Small intestine (tissue), 7 donors: ENCODE data around the gene BUD13. TPM values are rescaled to one million over a fixed set of nuclear protein-coding genes. Genes with fewer than 3 reads are reported as not detected.

ENCODE experiments used
- DNase-seq, 2 donors: peaks; one replicate each; pipeline versions ENCODE4 v3.0.0 to v3.0.0-alpha.2; 2013
- FAIRE-seq: peaks from 2 replicates; lab custom pipeline; 2012; peaks lifted over from hg19 to GRCh38; lab: Jason Lieb, UNC
- H3K27ac ChIP-seq, 3 donors: one replicate each; pipeline ENCODE4 v1.5.1; 2013; ENCODE audit warnings: low read length in 2 of 3, mild to moderate bottlenecking in 2 of 3, control low read depth in 1 of 3, inconsistent platforms in 1 of 3, low read depth in 1 of 3, moderate library complexity in 1 of 3
- H3K27me3 ChIP-seq, 3 donors: one replicate each; pipeline ENCODE4 v1.6.1; 2013; ENCODE audit warnings: low read length in 3 of 3, inconsistent platforms in 1 of 3; ENCODE audit not compliant: control insufficient read depth in 3 of 3, insufficient read depth in 3 of 3
- H3K36me3 ChIP-seq, 3 donors: one replicate each; pipeline ENCODE4 v1.6.1; 2013; ENCODE audit warnings: low read length in 3 of 3, inconsistent platforms in 1 of 3, low read depth in 1 of 3, mild to moderate bottlenecking in 1 of 3, moderate library complexity in 1 of 3; ENCODE audit not compliant: control insufficient read depth in 3 of 3, insufficient read depth in 2 of 3
- H3K4me1 ChIP-seq, 3 donors: one replicate each; pipeline ENCODE4 v1.6.1; 2013; ENCODE audit warnings: low read length in 2 of 3, inconsistent platforms in 1 of 3, low read depth in 1 of 3, mild to moderate bottlenecking in 1 of 3, moderate library complexity in 1 of 3; ENCODE audit not compliant: control insufficient read depth in 3 of 3, insufficient read depth in 2 of 3
- H3K4me3 ChIP-seq, 3 donors: one replicate each; pipeline ENCODE4 v1.5.1; 2013; ENCODE audit warnings: low read length in 3 of 3, control low read depth in 1 of 3, inconsistent platforms in 1 of 3, low read depth in 1 of 3, mild to moderate bottlenecking in 1 of 3, moderate library complexity in 1 of 3
- H3K9me3 ChIP-seq, 2 donors: one replicate each; pipeline ENCODE4 v1.6.1; 2013; ENCODE audit warnings: low read depth in 1 of 2, low read length in 1 of 2; ENCODE audit not compliant: control insufficient read depth in 2 of 2, insufficient read depth in 1 of 2
- WGBS, 3 donors: extraction: QIAGEN DNeasy Blood & Tissue Kit; methylation state at CpG; one replicate each; pipeline ENCODE4 v1.1.7; 2013; 5-methylcytosine and 5-hydroxymethylcytosine counted together
- polyA plus RNA-seq, 4 donors: library from polyadenylated mRNA; stranded (reverse) in 3 of 4; unstranded in 1 of 4; fragments of 200-250 nt in 3 of 4; fragments of 120-200 nt in 1 of 4; gene quantifications; one replicate each; pipeline versions ENCODE4 v1.2.1 to v1.2.3, GENCODE V29; 2013
- donor health status: healthy with polysubstance abuse.
- donor health status: control.
- donor health status: control.
- donor health status: Bipolar disorder and iron deficiency.
- donor health status: healthy.

Gene BUD13
- polyA plus RNA-seq, 4 donors = 13.6 to 29.1 (median 20.0) TPM

GRCh38 chr11:116725434-116726221 is 47.2 kb downstream of the BUD13 start:
- H3K9me3 ChIP-seq = no peaks in the 10 kb centered on the region
- no peak overlapping the region for H3K27ac ChIP-seq
- H3K27me3 ChIP-seq = peaks cover 0 to 8% (median 0%) of the 10 kb centered on the region in 3 donors
- H3K4me1 ChIP-seq = no peaks in the 10 kb centered on the region
- peak in 1 of 2 donors; percentile 65 for DNase-seq
- no peak overlapping the region for H3K4me3 ChIP-seq
- H3K36me3 ChIP-seq = no peaks in the 10 kb centered on the region
- FAIRE-seq = no peak
- WGBS, 3 donors = 27 to 58% (median 42%) methylated on average over 19 of the region's 19 CpGs

DNA sequence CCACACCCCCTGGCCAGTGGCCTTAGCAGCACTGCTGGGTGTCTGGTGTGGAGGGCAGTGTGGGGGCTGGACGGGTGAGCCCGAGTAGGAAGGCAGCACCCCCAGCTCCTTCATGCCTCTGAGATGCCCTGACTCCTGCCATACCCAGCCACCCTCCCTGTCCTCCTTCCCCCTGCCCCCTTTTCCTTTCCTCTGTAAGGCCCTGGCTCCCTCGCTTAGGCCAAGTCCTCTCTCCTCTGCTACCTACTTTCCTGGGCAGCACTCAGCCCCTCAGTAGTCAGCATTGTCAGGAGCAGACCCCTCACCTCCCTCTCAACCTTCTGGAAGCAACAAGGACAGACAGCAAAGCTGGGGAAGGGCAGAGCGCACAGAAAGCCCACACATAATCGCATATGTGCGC is 48.0 kb downstream of the BUD13 start:
- no peak for DNase-seq
- Histone ChIP-seq H3K36me3 (no peaks in the 10 kb centered on the region), H3K4me3 (no peak overlapping the region), H3K27ac (no peak overlapping the region), H3K9me3 (no peaks in the 10 kb centered on the region), H3K4me1 (no peaks in the 10 kb centered on the region), H3K27me3 (peaks cover 0 to 8% (median 0%) of the 10 kb centered on the region in 3 donors)
- no peak for FAIRE-seq
- WGBS, 3 donors = 86 to 90% (median 86%) methylated on average over 6 of the region's 6 CpGs

GRCh38 chr11:116723511-116723910 is 49.3 kb downstream of the BUD13 start:
- no peak for DNase-seq
- H3K4me3 ChIP-seq = no peak overlapping the region
- no peak for FAIRE-seq
- H3K9me3 ChIP-seq = no peaks in the 10 kb centered on the region
- no peaks in the 10 kb centered on the region for H3K36me3 ChIP-seq
- no peak overlapping the region for H3K27ac ChIP-seq
- H3K27me3 ChIP-seq = peaks cover 0 to 6% (median 0%) of the 10 kb centered on the region in 3 donors
- WGBS, 3 donors = 75 to 90% (median 84%) methylated on average over 7 of the region's 7 CpGs
- H3K4me1 ChIP-seq = peaks cover 0 to 3% (median 0%) of the 10 kb centered on the region in 3 donors

GRCh38 chr11:116721988-116722387 is 50.8 kb downstream of the BUD13 start:
- no peak overlapping the region for H3K4me3 ChIP-seq
- DNase-seq (no peak), FAIRE-seq (no peak)
- no peaks in the 10 kb centered on the region for H3K36me3 ChIP-seq
- peaks cover 0 to under 1% (median 0%) of the 10 kb centered on the region in 3 donors for H3K27me3 ChIP-seq
- no peak overlapping the region for H3K27ac ChIP-seq
- H3K4me1 ChIP-seq = peaks cover 0 to 5% (median under 1%) of the 10 kb centered on the region in 3 donors
- H3K9me3 ChIP-seq = no peaks in the 10 kb centered on the region
- 84 to 94% (median 89%) methylated on average over 4 of the region's 4 CpGs for WGBS, 3 donors

- Histone ChIP-seq H3K27me3 (no peaks in the 10 kb centered on the region), H3K9me3 (no peaks in the 10 kb centered on the region), H3K36me3 (no peaks in the 10 kb centered on the region), H3K4me1 (peaks cover 0 to 5% (median 1%) of the 10 kb centered on the region in 3 donors), H3K4me3 (no peak overlapping the region), H3K27ac (no peak overlapping the region)
- FAIRE-seq = no peak
- whole genome bisulfite sequencing, 3 donors = 89 to 96% (median 95%) methylated on average over 6 of the region's 6 CpGs
- no peak for DNase-seq
These were observed 51.9 kb downstream of the BUD13 start for GRCh38 chr11:116720895-116721294.

DNA sequence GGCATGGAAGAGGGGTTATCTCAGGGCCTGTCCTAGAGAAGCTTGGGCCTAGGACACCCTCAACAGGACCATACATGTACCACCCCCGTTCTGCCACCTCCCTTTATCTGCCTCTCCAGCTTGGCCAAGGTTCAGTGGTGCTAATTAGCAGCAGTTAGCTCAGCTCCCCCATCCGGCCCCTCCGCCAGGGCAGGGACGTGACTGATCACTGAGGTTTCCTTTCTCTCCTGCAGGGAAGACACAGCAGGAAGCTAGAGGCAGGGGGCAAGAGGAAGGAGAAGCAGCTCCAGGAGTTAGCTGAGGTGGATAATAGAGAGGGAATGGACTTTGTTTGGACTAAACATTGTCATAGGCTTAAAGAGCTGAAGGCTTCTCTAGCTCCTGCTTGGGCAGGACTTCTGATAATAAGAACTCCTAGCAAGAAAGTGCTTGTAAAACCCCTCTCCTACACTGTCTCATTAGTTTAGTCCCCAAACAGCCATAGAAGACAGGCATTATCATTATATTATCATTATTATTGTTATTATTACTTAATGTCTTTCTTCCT is 53.8 kb downstream of the BUD13 start:
- WGBS, 3 donors = 56 to 57% (median 56%) methylated on average over 4 of the region's 4 CpGs
- DNase-seq (peak; percentile 27 to 81), FAIRE-seq (no peak)
- Histone ChIP-seq H3K27me3 (no peaks in the 10 kb centered on the region), H3K36me3 (no peaks in the 10 kb centered on the region), H3K4me1 (peaks cover 0 to 5% (median 1%) of the 10 kb centered on the region in 3 donors), H3K27ac (peak overlapping the region in 1 of 3 donors; percentile 4), H3K9me3 (no peaks in the 10 kb centered on the region), H3K4me3 (no peak overlapping the region)

GRCh38 chr11:116716621-116717020 is 56.2 kb downstream of the BUD13 start:
- peak overlapping the region in 1 of 3 donors; percentile 18 for H3K27ac ChIP-seq
- FAIRE-seq = no peak
- 44 to 71% (median 52%) methylated on average over 4 of the region's 4 CpGs for WGBS, 3 donors

GRCh38 chr11:116715383-116715782 is 57.4 kb downstream of the BUD13 start:
- FAIRE-seq = no peak
- DNase-seq = no peak

More at GRCh38 chr11:116716621-116717020, 56.2 kb downstream of the BUD13 start:
- H3K27me3 ChIP-seq = no peaks in the 10 kb centered on the region
- H3K36me3 ChIP-seq = no peaks in the 10 kb centered on the region
- H3K9me3 ChIP-seq = no peaks in the 10 kb centered on the region
- no peak overlapping the region for H3K4me3 ChIP-seq
- H3K4me1 ChIP-seq = peaks cover 0 to 5% (median 1%) of the 10 kb centered on the region in 3 donors
- DNase-seq = peak; percentile 57 to 90

More at GRCh38 chr11:116715383-116715782, 57.4 kb downstream of the BUD13 start:
- no peaks in the 10 kb centered on the region for H3K36me3 ChIP-seq
- peaks cover 0 to 5% (median 1%) of the 10 kb centered on the region in 3 donors for H3K4me1 ChIP-seq
- no peak overlapping the region for H3K4me3 ChIP-seq
- peaks cover 0 to 4% (median 0%) of the 10 kb centered on the region in 3 donors for H3K27me3 ChIP-seq
- WGBS, 3 donors = 86 to 96% (median 89%) methylated on average over 5 of the region's 5 CpGs
- H3K9me3 ChIP-seq = no peaks in the 10 kb centered on the region
- no peak overlapping the region for H3K27ac ChIP-seq
